Activated CD8-positive, alpha-beta memory T cell treated with anti-CD3 and anti-CD28 coated beads, Interleukin-2, amount 50 U/mL, for 1 hour (primary cell): ENCODE data around the gene HMGB1.

Source experiments
- DNase-seq: peaks from one replicate; pipeline ENCODE4 v3.0.0-alpha.2; 2020; ENCODE audit errors: extremely low read depth

The HMGB1 gene

GRCh38 chr13:30429721-30430694 is 35.7 kb downstream of the HMGB1 start:
- no peak for DNase-seq

- DNase-seq = no peak
Measured at GRCh38 chr13:30429235-30429634, 36.5 kb downstream of the HMGB1 start.

GRCh38 chr13:30423891-30424290 is 41.8 kb downstream of the HMGB1 start:
- DNase-seq = no peak

GRCh38 chr13:30422054-30422839 is 43.5 kb downstream of the HMGB1 start, which contains the start of gene UBE2L5:
TSS of gene UBE2L5 (plus strand) at chr13:30422493. CDS start at chr13:30427991, 5,498 bp downstream.
- no peak for DNase-seq

- no peak for DNase-seq
Measured at GRCh38 chr13:30421093-30422053, 44.4 kb downstream of the HMGB1 start.

GRCh38 chr13:30418717-30419459 is 46.8 kb downstream of the HMGB1 start:
- no peak for DNase-seq

GRCh38 chr13:30418075-30418716 is 47.5 kb downstream of the HMGB1 start:
- DNase-seq = no peak

GRCh38 chr13:30416471-30416870 is 49.3 kb downstream of the HMGB1 start:
- no peak for DNase-seq

GRCh38 chr13:30415430-30416030 is 50.2 kb downstream of the HMGB1 start:
- DNase-seq = no peak

- DNase-seq = no peak
Measured at GRCh38 chr13:30413842-30414241, 51.9 kb downstream of the HMGB1 start.

- no peak for DNase-seq
Measured at GRCh38 chr13:30412346-30412745, 53.4 kb downstream of the HMGB1 start.

GRCh38 chr13:30410705-30411125 is 55.0 kb downstream of the HMGB1 start:
- no peak for DNase-seq

- DNase-seq = no peak
Measured at GRCh38 chr13:30409886-30410704, 55.6 kb downstream of the HMGB1 start.

- peak; percentile 70 for DNase-seq
Measured at GRCh38 chr13:30408319-30409101, 57.2 kb downstream of the HMGB1 start.

GRCh38 chr13:30406779-30407416 is 58.8 kb downstream of the HMGB1 start:
- DNase-seq = no peak
